HuH-7.5 (cell line): ENCODE data around the gene THOC5.

Experiments used
- DNase-seq: peaks from one replicate; pipeline ENCODE4 v3.0.0; 2011; ENCODE audit warnings: low spot score

The THOC5 gene

GRCh38 chr22:29473001-29473400 is 80.6 kb downstream of the THOC5 start:
- DNase-seq = no peak

- DNase-seq = peak; percentile 96
Observed at GRCh38 chr22:29470159-29470855, 83.2 kb downstream of the THOC5 start.

GRCh38 chr22:29469755-29470154 is 83.8 kb downstream of the THOC5 start:
- no peak for DNase-seq

- no peak for DNase-seq
Observed at GRCh38 chr22:29464581-29464980, 89.0 kb downstream of the THOC5 start.

GRCh38 chr22:29463629-29464028 is 89.9 kb downstream of the THOC5 start:
- DNase-seq = no peak

GRCh38 chr22:29461263-29461662 is 92.3 kb downstream of the THOC5 start:
- DNase-seq = no peak

GRCh38 chr22:29459773-29460172 is 93.8 kb downstream of the THOC5 start:
- DNase-seq = no peak

GRCh38 chr22:29458551-29458950 is 95.0 kb downstream of the THOC5 start:
- no peak for DNase-seq

GRCh38 chr22:29457730-29458129 is 95.8 kb downstream of the THOC5 start:
- peak; percentile 68 for DNase-seq

- DNase-seq = no peak
Observed at GRCh38 chr22:29456211-29456671, 97.3 kb downstream of the THOC5 start.
